CD4-positive, alpha-beta memory T cell (primary cell): ENCODE results near the gene SLC5A8. TPM values are rescaled to one million over a fixed set of nuclear protein-coding genes. Genes with fewer than 3 reads are reported as not detected.

Experiments
- CTCF ChIA-PET: fragments of 350-600 bp; sonication (Branson Sonifier 250); formaldehyde crosslinking; loops from one replicate; lab custom pipeline; 2021; ENCODE audit warnings: inconsistent platforms; ENCODE audit not compliant: partially characterized antibody; lab: Charles Lee
- POLR2A ChIA-PET: fragments of 350-600 bp; sonication (Branson Sonifier 250); formaldehyde crosslinking; loops from one replicate; lab custom pipeline; 2021; ENCODE audit not compliant: partially characterized antibody; lab: Charles Lee
- DNase-seq, 5 donors: peaks; one replicate each; pipeline versions ENCODE4 v3.0.0 to v3.0.0-alpha.2; 2020 to 2022; ENCODE audit warnings: mixed read lengths in 1 of 5
- H3K27ac ChIP-seq: one replicate; pipeline ENCODE4 v1.7.0; 2013; ENCODE audit warnings: low read depth, low read length
- H3K27me3 ChIP-seq: 2 replicates; pipeline ENCODE4 v1.7.0; 2013; ENCODE audit warnings: mild to moderate bottlenecking, low read length, moderate library complexity; ENCODE audit not compliant: insufficient read depth
- H3K36me3 ChIP-seq: 2 replicates; pipeline ENCODE4 v1.7.0; 2013; ENCODE audit warnings: mild to moderate bottlenecking, low read length, moderate library complexity; ENCODE audit not compliant: insufficient read depth
- H3K4me1 ChIP-seq: 2 replicates; pipeline ENCODE4 v1.7.0; 2013; ENCODE audit warnings: mild to moderate bottlenecking, low read length, moderate library complexity; ENCODE audit not compliant: insufficient read depth
- H3K4me3 ChIP-seq, 2 donors: one replicate each; pipeline ENCODE4 v1.7.0; 2013; ENCODE audit warnings: low read length in 2 of 2, mild to moderate bottlenecking in 1 of 2
- H3K9me3 ChIP-seq, 2 donors: one replicate each; pipeline ENCODE4 v1.7.0; 2013; ENCODE audit warnings: low read length in 2 of 2, control low read depth in 1 of 2; ENCODE audit not compliant: control insufficient read depth in 1 of 2
- H3K27ac Mint-ChIP-seq, 7 donors: one replicate each; pipeline ENCODE4 v1.8.0; 2020 to 2021; ENCODE audit warnings: mixed read lengths in 7 of 7, mild to moderate bottlenecking in 6 of 7, inconsistent platforms in 3 of 7, moderate library complexity in 3 of 7
- H3K27me3 Mint-ChIP-seq, 2 donors: one replicate each; pipeline ENCODE4 v1.8.0; 2020 to 2021; ENCODE audit warnings: mixed read lengths in 2 of 2
- H3K36me3 Mint-ChIP-seq, 2 donors: one replicate each; pipeline ENCODE4 v1.8.0; 2020 to 2021; ENCODE audit warnings: mixed read lengths in 2 of 2, inconsistent platforms in 1 of 2, mild to moderate bottlenecking in 1 of 2
- H3K4me1 Mint-ChIP-seq, 4 donors: one replicate each; pipeline ENCODE4 v1.8.0; 2020 to 2021; ENCODE audit warnings: mixed read lengths in 4 of 4, mild to moderate bottlenecking in 1 of 4
- H3K4me3 Mint-ChIP-seq, 8 donors: one replicate each; pipeline ENCODE4 v1.8.0; 2020 to 2021; ENCODE audit warnings: mixed read lengths in 8 of 8, mild to moderate bottlenecking in 7 of 8, moderate library complexity in 6 of 8, inconsistent platforms in 3 of 8
- H3K9me3 Mint-ChIP-seq, 8 donors: one replicate each; pipeline ENCODE4 v1.8.0; 2020 to 2021; ENCODE audit warnings: mixed read lengths in 8 of 8, mild to moderate bottlenecking in 5 of 8, inconsistent platforms in 3 of 8, moderate library complexity in 1 of 8
- intact Hi-C: fragments of 100-400 bp; cut with micrococcal nuclease; formaldehyde crosslinking; loops from one replicate; pipeline ENCODE4 v1.15.1; 2023
- polyA plus RNA-seq, 2 donors: library from polyadenylated mRNA; unstranded; fragments of 300-500 nt; fragmentation: Illumina TruSeq; gene quantifications; one replicate each; pipeline ENCODE4 v1.2.3, GENCODE V29; 2021
- total RNA-seq, 2 experiments: library from RNA; stranded (reverse); gene quantifications; one replicate each; pipeline ENCODE4 v1.2.3, GENCODE V29; 2021

The SLC5A8 gene
- total and polyA plus RNA-seq, 4 experiments from 2014 or later = not detected

GRCh38 chr12:101238306-101238705 is 28.3 kb upstream of the SLC5A8 start:
- Histone ChIP-seq H3K9me3 (no peaks in the 10 kb centered on the region), H3K27ac (no peak overlapping the region), H3K27me3 (no peaks in the 10 kb centered on the region), H3K4me1 (no peaks in the 10 kb centered on the region), H3K36me3 (no peaks in the 10 kb centered on the region), H3K4me3 (no peak overlapping the region)
- Mint-ChIP-seq H3K27ac (no peak overlapping the region), H3K27me3 (peaks cover 6 to 9% of the 10 kb centered on the region in 2 donors), H3K9me3 (peaks cover 0 to 4% (median under 1%) of the 10 kb centered on the region in 8 donors), H3K36me3 (peaks cover 0 to 4% of the 10 kb centered on the region in 2 donors), H3K4me1 (no peaks in the 10 kb centered on the region), H3K4me3 (no peak overlapping the region)
- ChIA-PET CTCF (no interaction called here), POLR2A (no interaction called here)
- intact Hi-C loops = no loop called here
- no peak for DNase-seq

GRCh38 chr12:101235686-101236085 is 25.6 kb upstream of the SLC5A8 start:
- Mint-ChIP-seq H3K27me3 (peaks cover 9 to 18% of the 10 kb centered on the region in 2 donors), H3K36me3 (peaks cover 0 to 4% of the 10 kb centered on the region in 2 donors), H3K9me3 (peaks cover 0 to 4% (median under 1%) of the 10 kb centered on the region in 8 donors), H3K4me3 (no peak overlapping the region), H3K27ac (no peak overlapping the region), H3K4me1 (no peaks in the 10 kb centered on the region)
- no peaks in the 10 kb centered on the region for H3K9me3 ChIP-seq
- no peaks in the 10 kb centered on the region for H3K4me1 ChIP-seq
- intact Hi-C loops = no loop called here
- no peak overlapping the region for H3K27ac ChIP-seq
- H3K4me3 ChIP-seq = no peak overlapping the region
- no peak for DNase-seq
- no peaks in the 10 kb centered on the region for H3K27me3 ChIP-seq
- no peaks in the 10 kb centered on the region for H3K36me3 ChIP-seq
- POLR2A ChIA-PET = no interaction called here
- CTCF ChIA-PET = no interaction called here

- H3K4me1 ChIP-seq = no peaks in the 10 kb centered on the region
- H3K36me3 ChIP-seq = no peaks in the 10 kb centered on the region
- Mint-ChIP-seq H3K9me3 (no peaks in the 10 kb centered on the region), H3K27me3 (peaks cover 7 to 15% of the 10 kb centered on the region in 2 donors), H3K4me3 (no peak overlapping the region), H3K36me3 (no peaks in the 10 kb centered on the region), H3K27ac (no peak overlapping the region), H3K4me1 (no peaks in the 10 kb centered on the region)
- CTCF ChIA-PET = no interaction called here
- H3K9me3 ChIP-seq = no peaks in the 10 kb centered on the region
- DNase-seq = no peak
- POLR2A ChIA-PET = no interaction called here
- intact Hi-C loops = no loop called here
- H3K27ac ChIP-seq = no peak overlapping the region
- no peak overlapping the region for H3K4me3 ChIP-seq
- H3K27me3 ChIP-seq = no peaks in the 10 kb centered on the region
Measured at GRCh38 chr12:101231636-101232035, 21.6 kb upstream of the SLC5A8 start.

GRCh38 chr12:101230547-101230946 is 20.5 kb upstream of the SLC5A8 start:
- H3K4me1 ChIP-seq = no peaks in the 10 kb centered on the region
- H3K9me3 Mint-ChIP-seq = no peaks in the 10 kb centered on the region
- no peaks in the 10 kb centered on the region for H3K27me3 ChIP-seq
- no peak overlapping the region for H3K4me3 ChIP-seq
- H3K36me3 Mint-ChIP-seq = no peaks in the 10 kb centered on the region
- no peak for DNase-seq
- H3K27ac Mint-ChIP-seq = no peak overlapping the region
- peaks cover 7 to 15% of the 10 kb centered on the region in 2 donors for H3K27me3 Mint-ChIP-seq
- H3K4me1 Mint-ChIP-seq = no peaks in the 10 kb centered on the region
- ChIA-PET CTCF (no interaction called here), POLR2A (no interaction called here)
- H3K27ac ChIP-seq = no peak overlapping the region
- no peaks in the 10 kb centered on the region for H3K9me3 ChIP-seq
- no peak overlapping the region for H3K4me3 Mint-ChIP-seq
- H3K36me3 ChIP-seq = no peaks in the 10 kb centered on the region
- intact Hi-C loops = no loop called here

GRCh38 chr12:101229841-101230241 is 19.8 kb upstream of the SLC5A8 start:
- H3K9me3 Mint-ChIP-seq = no peaks in the 10 kb centered on the region
- Histone ChIP-seq H3K27ac (no peak overlapping the region), H3K4me1 (no peaks in the 10 kb centered on the region), H3K4me3 (no peak overlapping the region), H3K9me3 (no peaks in the 10 kb centered on the region), H3K27me3 (no peaks in the 10 kb centered on the region), H3K36me3 (no peaks in the 10 kb centered on the region)
- CTCF ChIA-PET = no interaction called here
- intact Hi-C loops = no loop called here
- H3K4me3 Mint-ChIP-seq = no peak overlapping the region
- POLR2A ChIA-PET = no interaction called here
- DNase-seq = no peak
- no peak overlapping the region for H3K27ac Mint-ChIP-seq
- no peaks in the 10 kb centered on the region for H3K4me1 Mint-ChIP-seq
- H3K36me3 Mint-ChIP-seq = no peaks in the 10 kb centered on the region
- H3K27me3 Mint-ChIP-seq = peaks cover 7 to 15% of the 10 kb centered on the region in 2 donors

- Histone ChIP-seq H3K27me3 (no peaks in the 10 kb centered on the region), H3K4me3 (no peak overlapping the region), H3K9me3 (no peaks in the 10 kb centered on the region), H3K36me3 (no peaks in the 10 kb centered on the region), H3K4me1 (no peaks in the 10 kb centered on the region), H3K27ac (no peak overlapping the region)
- DNase-seq = no peak
- ChIA-PET POLR2A (no interaction called here), CTCF (no interaction called here)
- Mint-ChIP-seq H3K27me3 (peaks cover 2 to 7% of the 10 kb centered on the region in 2 donors), H3K4me1 (no peaks in the 10 kb centered on the region), H3K27ac (no peak overlapping the region), H3K4me3 (no peak overlapping the region), H3K9me3 (peaks cover 0 to 8% (median 4%) of the 10 kb centered on the region in 8 donors), H3K36me3 (no peaks in the 10 kb centered on the region)
- intact Hi-C loops = no loop called here
Measured at GRCh38 chr12:101221301-101221700, 11.3 kb upstream of the SLC5A8 start.

- Mint-ChIP-seq H3K27me3 (peaks cover 3 to 14% of the 10 kb centered on the region in 2 donors), H3K4me3 (no peak overlapping the region), H3K9me3 (peaks cover 2 to 16% (median 11%) of the 10 kb centered on the region in 8 donors), H3K4me1 (no peaks in the 10 kb centered on the region), H3K27ac (no peak overlapping the region), H3K36me3 (no peaks in the 10 kb centered on the region)
- intact Hi-C loops = no loop called here
- ChIA-PET POLR2A (no interaction called here), CTCF (no interaction called here)
- H3K27me3 ChIP-seq = no peaks in the 10 kb centered on the region
- DNase-seq = no peak
- no peaks in the 10 kb centered on the region for H3K9me3 ChIP-seq
- H3K27ac ChIP-seq = no peak overlapping the region
- H3K36me3 ChIP-seq = no peaks in the 10 kb centered on the region
- H3K4me1 ChIP-seq = no peaks in the 10 kb centered on the region
- H3K4me3 ChIP-seq = no peak overlapping the region
Measured at GRCh38 chr12:101216810-101217209, 6.8 kb upstream of the SLC5A8 start.
